22Rv1 (cell line): ENCODE measurements around the gene NFKB1.

ENCODE experiments used
- ZFX ChIP-seq: fragments of 450-650 bp; IDR thresholded peaks from 2 replicates; pipeline ENCODE4 v1.6.1; 2017; ENCODE audit warnings: antibody characterized with exemption, borderline replicate concordance
- TF ChIP-seq, protein P1 (sequence below): fragments of 450-650 bp; IDR thresholded peaks from 2 replicates; pipeline ENCODE4 v1.5.1; 2017; ENCODE audit warnings: mild to moderate bottlenecking

DNA sequence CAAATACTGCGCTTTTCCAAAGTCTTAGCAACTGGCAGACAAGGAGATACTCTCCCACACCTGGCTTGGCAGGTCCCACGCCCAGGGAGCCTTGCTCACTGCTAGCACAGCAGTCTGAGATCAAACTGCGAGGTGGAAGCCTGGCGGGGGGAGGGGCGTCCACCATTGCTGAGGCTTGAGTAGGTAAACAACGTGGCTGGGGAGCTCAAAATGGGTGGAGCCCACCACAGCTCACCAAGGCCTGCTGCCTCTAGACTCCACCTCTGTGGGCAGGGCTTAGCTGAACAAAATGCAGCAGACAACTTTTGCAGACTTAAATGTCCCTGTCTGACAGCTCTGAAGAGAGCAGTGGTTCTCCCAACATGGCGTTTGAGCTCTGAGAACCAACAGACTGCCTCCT, 23.0 kb upstream of the NFKB1 start:
- TF ChIP-seq, protein P1, sequence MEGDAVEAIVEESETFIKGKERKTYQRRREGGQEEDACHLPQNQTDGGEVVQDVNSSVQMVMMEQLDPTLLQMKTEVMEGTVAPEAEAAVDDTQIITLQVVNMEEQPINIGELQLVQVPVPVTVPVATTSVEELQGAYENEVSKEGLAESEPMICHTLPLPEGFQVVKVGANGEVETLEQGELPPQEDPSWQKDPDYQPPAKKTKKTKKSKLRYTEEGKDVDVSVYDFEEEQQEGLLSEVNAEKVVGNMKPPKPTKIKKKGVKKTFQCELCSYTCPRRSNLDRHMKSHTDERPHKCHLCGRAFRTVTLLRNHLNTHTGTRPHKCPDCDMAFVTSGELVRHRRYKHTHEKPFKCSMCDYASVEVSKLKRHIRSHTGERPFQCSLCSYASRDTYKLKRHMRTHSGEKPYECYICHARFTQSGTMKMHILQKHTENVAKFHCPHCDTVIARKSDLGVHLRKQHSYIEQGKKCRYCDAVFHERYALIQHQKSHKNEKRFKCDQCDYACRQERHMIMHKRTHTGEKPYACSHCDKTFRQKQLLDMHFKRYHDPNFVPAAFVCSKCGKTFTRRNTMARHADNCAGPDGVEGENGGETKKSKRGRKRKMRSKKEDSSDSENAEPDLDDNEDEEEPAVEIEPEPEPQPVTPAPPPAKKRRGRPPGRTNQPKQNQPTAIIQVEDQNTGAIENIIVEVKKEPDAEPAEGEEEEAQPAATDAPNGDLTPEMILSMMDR, result no peak
- no peak for TF ChIP-seq ZFX
